Stimulated activated CD4-positive, alpha-beta T cell treated with anti-CD3 and anti-CD28 coated beads, Interleukin-4, amount 100 ng/mL, for 1 hour (primary cell): ENCODE measurements around the gene TMEM130.
"Not testable (repeated sequence)": the region's sequence is repeated elsewhere in the genome, so short reads cannot be mapped to it uniquely, and the experiment has no call there.

Experiments used
- DNase-seq: peaks from one replicate; pipeline ENCODE4 v3.0.0-alpha.2; 2020

The TMEM130 gene

GRCh38 chr7:98877146-98877545 is 7.3 kb upstream of the TMEM130 start:
- no peak for DNase-seq

DNA sequence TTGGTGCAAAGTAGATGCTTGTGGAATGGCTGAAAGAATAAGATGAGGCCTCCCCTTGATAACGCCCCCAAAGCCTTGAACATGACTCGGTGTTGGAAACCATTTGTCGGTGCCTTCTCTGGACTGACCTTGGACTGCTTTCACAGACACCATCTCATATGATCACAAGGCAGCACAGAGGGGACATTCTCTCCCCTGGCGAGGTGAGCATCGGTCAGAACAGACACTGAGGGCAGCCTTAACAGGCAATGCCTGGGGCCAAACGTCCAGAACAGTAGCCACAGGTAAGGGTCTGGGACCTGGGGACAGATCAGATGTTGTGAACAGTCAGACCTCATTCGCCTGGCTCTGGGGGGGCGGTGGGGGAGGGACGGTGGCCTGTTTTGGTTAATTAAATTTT is 5.7 kb upstream of the TMEM130 start:
- DNase-seq: no peak

DNA sequence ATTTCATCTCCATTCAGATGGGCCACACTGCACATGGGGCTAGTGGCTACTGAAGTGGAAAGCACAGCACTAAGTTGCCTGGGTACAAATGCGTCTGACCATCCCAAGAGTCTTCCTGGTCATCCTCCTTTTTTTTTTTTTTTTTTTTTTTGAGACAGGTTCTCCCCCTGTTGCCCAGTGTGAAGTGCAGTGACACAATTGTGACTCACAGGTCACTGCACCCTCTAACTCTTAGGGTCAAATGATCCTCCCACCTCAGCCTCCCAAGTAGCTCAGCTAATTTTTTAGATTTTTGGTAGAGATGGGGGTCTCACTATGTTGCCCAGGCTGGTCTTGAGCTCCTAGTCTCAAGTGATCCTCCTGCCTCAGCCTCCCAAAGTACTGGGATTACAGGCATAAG is 5.1 kb upstream of the TMEM130 start:
- no peak for DNase-seq

DNA sequence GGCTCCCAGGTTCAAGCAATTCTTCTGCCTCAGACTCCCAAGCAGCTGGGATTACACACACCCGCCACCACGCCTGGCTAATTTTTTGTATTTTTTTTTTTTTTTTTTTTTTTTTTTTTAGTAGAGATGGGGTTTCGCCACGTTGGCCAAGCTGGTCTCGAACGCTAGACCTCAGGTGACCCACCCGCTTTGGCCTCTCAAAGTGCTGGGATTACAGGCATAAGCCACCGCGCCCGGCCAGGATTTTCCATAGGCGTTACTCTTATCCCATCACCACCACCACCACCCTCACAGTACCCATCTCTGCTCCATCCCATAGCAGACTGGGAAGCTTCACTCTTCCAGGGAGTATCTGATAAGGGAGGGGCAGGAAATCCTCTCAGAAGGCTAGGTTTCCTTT is 3.8 kb upstream of the TMEM130 start:
- not testable (repeated sequence) for DNase-seq

GRCh38 chr7:98872328-98872924 is 2.6 kb upstream of the TMEM130 start:
- peak; percentile 14 for DNase-seq

DNA sequence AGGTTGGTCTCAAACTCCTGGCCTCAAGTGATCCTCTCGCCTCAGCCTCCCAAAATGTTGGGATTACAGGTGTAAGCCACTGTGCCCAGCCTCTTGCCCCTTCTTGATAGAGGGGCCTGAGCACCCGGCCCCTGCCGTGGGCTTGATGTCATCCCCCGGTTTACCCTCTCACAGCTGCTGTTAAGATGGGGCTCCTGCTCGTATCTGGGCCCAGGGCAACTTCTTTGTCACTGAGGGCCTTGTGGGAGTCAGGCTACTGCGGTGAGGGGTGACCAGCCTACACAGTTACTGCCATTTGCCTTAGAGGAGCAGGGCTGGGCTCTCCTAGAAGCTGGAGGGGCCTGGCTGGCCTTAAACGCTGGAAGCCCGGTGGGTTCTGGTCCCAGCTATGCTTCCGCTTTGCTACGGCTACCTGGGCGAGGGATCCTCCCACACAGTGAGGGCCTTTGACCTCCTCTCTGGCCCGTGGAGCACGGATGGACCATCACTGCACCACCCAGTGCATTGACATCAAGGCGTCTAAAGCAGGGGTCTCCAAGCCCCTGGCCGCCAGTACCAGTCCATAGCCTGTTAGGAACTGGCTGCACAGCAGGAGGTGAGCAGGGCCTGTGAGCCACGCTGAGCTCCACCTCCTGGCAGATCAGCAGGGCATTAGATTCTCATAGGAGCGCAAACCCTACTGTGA is 1.1 kb upstream of the TMEM130 start:
- DNase-seq: no peak

DNA sequence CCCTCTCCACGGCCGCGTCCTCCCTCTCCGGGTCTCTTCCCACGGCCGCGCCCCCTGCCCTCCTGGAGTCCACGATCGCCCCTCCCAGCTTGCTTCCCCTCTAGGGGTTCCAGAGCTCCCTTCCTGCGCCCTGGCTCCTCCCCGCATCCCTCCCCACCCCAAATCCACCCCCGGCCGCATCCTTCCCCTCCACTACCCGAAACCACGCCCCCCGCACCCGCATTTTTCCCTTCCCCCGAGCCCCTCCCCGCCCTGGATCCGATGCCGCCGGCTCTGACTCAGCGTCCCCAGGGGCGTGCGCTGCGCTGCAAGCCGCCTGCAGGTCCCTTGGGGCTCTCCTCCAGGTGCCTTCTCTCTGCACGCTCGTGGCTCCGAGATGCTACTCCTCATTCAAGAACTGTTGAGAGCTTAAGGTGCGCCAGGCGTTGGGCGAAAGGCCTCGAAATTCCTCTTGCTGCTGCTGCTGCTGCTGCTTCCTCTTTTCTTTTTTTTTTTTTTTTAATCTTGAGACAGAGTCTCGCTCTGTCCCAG is 372 bp upstream of the TMEM130 start:
- peak; percentile 81 for DNase-seq

- DNase-seq: no peak
Observed at GRCh38 chr7:98869027-98869596, 702 bp downstream of the TMEM130 start.

DNA sequence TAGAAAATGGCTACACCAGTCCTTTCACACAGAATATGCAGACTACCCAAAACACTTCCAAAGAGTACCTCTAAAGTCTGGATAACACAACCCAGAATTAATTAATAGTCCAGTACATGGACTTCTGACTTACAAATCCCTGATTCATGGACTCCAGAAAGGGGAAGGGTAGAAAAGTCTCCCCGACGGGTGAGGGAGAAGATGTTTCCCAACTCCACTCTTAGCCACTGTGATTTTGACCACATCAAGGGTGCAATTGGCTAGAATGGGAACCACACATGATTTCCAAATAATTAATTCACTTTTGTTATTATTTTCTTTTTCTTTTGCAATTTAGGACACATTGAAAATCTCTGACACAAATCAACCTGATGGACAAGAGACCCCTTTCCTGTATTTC is 1.4 kb downstream of the TMEM130 start:
- DNase-seq: no peak

GRCh38 chr7:98866765-98867164 is 3.0 kb downstream of the TMEM130 start:
- no peak for DNase-seq

GRCh38 chr7:98866351-98866750 is 3.5 kb downstream of the TMEM130 start:
- no peak for DNase-seq

- no peak for DNase-seq
Observed at GRCh38 chr7:98864731-98865453, 4.9 kb downstream of the TMEM130 start.

DNA sequence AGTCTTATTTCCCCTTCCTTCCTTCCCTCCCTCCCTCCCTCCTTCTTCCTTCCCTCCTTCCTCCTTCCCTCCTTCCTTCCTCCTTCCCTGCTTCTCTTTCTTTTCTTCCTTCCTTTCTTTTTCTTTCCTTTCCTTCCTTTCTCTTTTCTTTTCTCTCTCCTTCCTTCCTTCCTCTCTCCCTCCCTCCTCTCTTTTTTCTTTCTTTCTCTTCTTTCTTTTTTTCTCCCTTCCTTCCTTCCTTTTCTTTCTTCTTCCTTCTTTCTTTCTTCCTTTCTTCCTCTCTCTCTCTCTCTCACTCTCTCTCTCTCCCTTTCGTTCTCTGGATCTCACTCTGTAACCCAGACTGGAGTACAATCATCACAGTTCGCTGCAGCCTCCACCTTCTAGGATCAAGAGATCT is 6.2 kb downstream of the TMEM130 start:
- DNase-seq: no peak

GRCh38 chr7:98862716-98863420 is 6.9 kb downstream of the TMEM130 start:
- no peak for DNase-seq

GRCh38 chr7:98862203-98862602 is 7.6 kb downstream of the TMEM130 start:
- DNase-seq: no peak

DNA sequence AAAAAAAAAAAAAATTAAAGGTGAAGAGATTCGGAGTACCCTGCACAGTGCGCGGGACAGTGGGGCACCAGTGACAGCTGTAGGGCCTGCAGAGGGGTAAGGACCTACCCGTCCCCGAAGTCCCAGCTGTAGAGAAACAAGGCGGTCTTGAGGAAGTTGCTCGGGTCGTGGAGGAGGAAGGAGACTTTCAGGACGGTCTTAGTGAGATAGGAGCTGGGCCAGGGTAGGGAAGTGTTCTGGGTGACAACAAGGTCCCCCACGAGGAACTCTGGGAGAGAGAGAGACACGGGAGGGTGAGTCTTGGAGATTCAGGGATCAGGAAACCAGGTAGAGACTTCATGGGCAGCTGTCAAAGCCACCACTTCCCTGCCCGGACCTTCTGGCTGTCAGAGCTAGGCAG is 9.7 kb downstream of the TMEM130 start:
- no peak for DNase-seq

- no peak for DNase-seq
Observed at GRCh38 chr7:98855610-98856422, 14.0 kb downstream of the TMEM130 start.

DNA sequence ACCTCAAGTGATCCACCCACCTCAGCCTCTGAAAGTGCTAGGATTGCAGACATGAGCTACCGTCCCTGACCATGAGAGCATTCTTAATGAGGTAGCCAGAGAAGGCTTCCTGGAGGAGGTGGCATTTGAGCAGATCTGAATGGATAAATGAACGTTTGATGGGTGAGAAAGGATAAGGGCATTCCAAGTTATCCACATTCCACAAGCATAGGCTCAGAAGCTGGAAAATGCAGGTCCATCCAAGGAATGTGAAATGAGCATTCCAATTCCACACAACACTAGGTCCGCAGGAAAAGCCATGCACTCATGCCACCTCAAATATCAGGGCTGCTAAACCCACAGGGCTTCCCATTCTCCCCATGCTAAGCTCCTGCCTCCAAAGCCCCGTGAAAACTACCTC is 17.0 kb downstream of the TMEM130 start:
- DNase-seq: no peak

DNA sequence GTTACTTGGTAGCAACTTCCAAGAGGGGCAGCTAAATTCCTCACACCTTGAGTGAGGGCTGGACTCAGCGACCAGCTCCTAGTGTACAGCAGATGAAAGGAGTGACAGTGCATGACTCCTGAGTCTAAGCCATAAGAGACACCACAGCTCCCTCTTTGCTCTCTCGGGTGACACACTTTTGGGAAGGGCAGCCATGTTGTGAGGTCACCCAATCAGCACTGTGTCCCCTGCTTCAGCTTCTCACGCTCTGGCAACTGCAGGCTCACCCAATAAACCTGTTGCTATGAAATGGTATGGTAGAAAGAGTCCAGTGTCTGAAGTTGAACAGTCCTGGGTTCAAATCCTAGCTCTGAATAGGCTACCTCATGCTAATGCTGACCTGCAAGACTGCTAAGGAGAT is 20.9 kb downstream of the TMEM130 start:
- no peak for DNase-seq

- DNase-seq: not testable (repeated sequence)
Observed at GRCh38 chr7:98842552-98842951, 27.3 kb downstream of the TMEM130 start.

GRCh38 chr7:98841179-98841997 is 28.4 kb downstream of the TMEM130 start:
- peak; percentile 72 for DNase-seq
